Endothelial cell of umbilical vein (primary cell): ENCODE data around the gene SHROOM2.

Experiments used
- CTCF ChIP-seq, 2 donors: IDR thresholded peaks; 1 replicate in 1 of 2; 2 replicates in 1 of 2; pipeline ENCODE4 v1.5.1; 2011; ENCODE audit warnings: low read length in 2 of 2, mild to moderate bottlenecking in 2 of 2, moderate library complexity in 2 of 2, control low read depth in 1 of 2, inconsistent platforms in 1 of 2, low read depth in 1 of 2; ENCODE audit not compliant: insufficient read depth in 1 of 2; ENCODE audit errors: extremely low read depth in 1 of 2
- JUN ChIP-seq: IDR thresholded peaks from 2 replicates; pipeline ENCODE4 v1.6.1; 2011; ENCODE audit warnings: borderline replicate concordance, low read depth; ENCODE audit not compliant: insufficient read length, insufficient read depth
- POLR2A ChIP-seq: IDR thresholded peaks from 2 replicates; pipeline ENCODE4 v1.6.1; 2012; ENCODE audit warnings: low read depth, mild to moderate bottlenecking, control low read depth, low read length
- POLR2AphosphoS5 ChIP-seq: IDR thresholded peaks from 2 replicates; pipeline ENCODE4 v1.6.1; 2012; ENCODE audit warnings: low read depth, mild to moderate bottlenecking, control low read depth, low read length, moderate library complexity; ENCODE audit not compliant: insufficient read depth

GRCh38 chrX:9897761-9898161, 111.5 kb downstream of the SHROOM2 start:
- TF ChIP-seq POLR2A, result no peak
- TF ChIP-seq CTCF (IDR thresholded peaks at IDR 0.05; ENCODE audit: extremely low read depth in 1 of 2, insufficient read depth in 1 of 2, low read depth in 1 of 2, low read length in 2 of 2), result no peak
- no peak for TF ChIP-seq POLR2AphosphoS5
- TF ChIP-seq JUN, result no peak
